OCI-LY3 (cell line): Measurements from ENCODE around the gene SLC29A3.

Source experiments
- H2AFZ ChIP-seq: fragments of 200-600, 300-600 bp; shearing (Covaris generic); 2 replicates; pipeline ENCODE4 v1.6.0; 2014; ENCODE audit warnings: antibody characterized with exemption, low read depth, low read length
- H3K27ac ChIP-seq: fragments of 200-600, 300-600 bp; sonication (generic); 2 replicates; pipeline ENCODE4 v1.5.1; 2014; ENCODE audit warnings: mild to moderate bottlenecking, low read length, moderate library complexity, mixed read lengths
- H3K27me3 ChIP-seq: fragments of 200-600, 300-600 bp; sonication (generic); 2 replicates; pipeline ENCODE4 v1.6.1; 2014; ENCODE audit warnings: low read depth, low read length, mixed read lengths
- H3K36me3 ChIP-seq: fragments of 200-600, 300-600 bp; sonication (generic); replicated peaks from 2 replicates; pipeline ENCODE3; 2014; ENCODE audit warnings: low read depth, low read length, mixed read lengths
- H3K4me1 ChIP-seq: fragments of 300-600, 200-600 bp; sonication (generic); 2 replicates; pipeline ENCODE4 v1.6.1; 2014; ENCODE audit warnings: low read length, mixed read lengths
- H3K4me2 ChIP-seq: fragments of 200-600, 300-600 bp; sonication (generic); 2 replicates; pipeline ENCODE4 v1.6.1; 2014; ENCODE audit warnings: low read length, mixed read lengths
- H3K4me3 ChIP-seq: fragments of 300-600, 200-600 bp; sonication (generic); 2 replicates; pipeline ENCODE4 v1.5.1; 2014; ENCODE audit warnings: antibody characterized with exemption, mild to moderate bottlenecking, low read length, moderate library complexity
- H3K79me2 ChIP-seq: fragments of 300-600, 200-600 bp; shearing (Covaris generic); 2 replicates; pipeline ENCODE4 v1.6.1; 2014; ENCODE audit warnings: mild to moderate bottlenecking, low read length, mixed read lengths
- H3K9ac ChIP-seq: fragments of 300-600, 200-600 bp; shearing (Covaris generic); 2 replicates; pipeline ENCODE4 v1.6.0; 2014; ENCODE audit warnings: mild to moderate bottlenecking, low read length, moderate library complexity
- H3K9me3 ChIP-seq: fragments of 200-600, 300-600 bp; shearing (Covaris generic); 2 replicates; pipeline ENCODE4 v1.6.1; 2014; ENCODE audit warnings: low read length, mixed read lengths; ENCODE audit not compliant: insufficient read depth
- H4K20me1 ChIP-seq: fragments of 200-600, 300-600 bp; sonication (generic); 2 replicates; pipeline ENCODE4 v1.6.1; 2016; ENCODE audit warnings: low read length, mixed read lengths; ENCODE audit not compliant: insufficient read depth
- EZH2phosphoT487 ChIP-seq: fragments of 200-600 bp; shearing (Covaris generic); IDR thresholded peaks from 2 replicates; pipeline ENCODE4 v1.6.1; 2018; ENCODE audit warnings: antibody characterized with exemption, mixed run types, low read depth
- TF ChIP-seq, protein P1 (sequence below): fragments of 200-600, 300-600 bp; sonication (generic); IDR thresholded peaks from 2 replicates; pipeline ENCODE4 v1.5.1; 2014; ENCODE audit warnings: antibody characterized with exemption, low read length, low read depth

Gene SLC29A3

DNA sequence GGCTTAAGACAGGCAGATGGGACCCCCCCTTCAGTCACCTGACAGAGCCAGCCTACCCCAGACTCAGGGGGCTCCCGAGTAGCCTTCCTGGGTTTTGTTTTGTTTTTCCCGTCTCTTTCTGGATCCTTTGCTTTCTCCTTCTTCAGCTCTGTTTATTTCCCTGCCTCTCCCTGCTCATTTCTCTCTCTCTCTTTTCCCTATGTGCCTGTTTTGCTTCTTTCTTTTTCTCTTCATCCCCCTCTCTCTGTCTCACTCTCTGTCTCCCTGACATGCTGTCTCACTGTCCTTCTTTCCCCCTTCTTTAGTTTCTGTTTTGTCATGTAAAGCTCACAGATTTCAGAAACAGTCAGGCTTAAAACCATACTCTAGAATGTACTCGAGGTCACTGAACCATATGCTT, 38.2 kb upstream of the SLC29A3 start:
- H3K9me3 ChIP-seq: no peaks in the 10 kb centered on the region
- H4K20me1 ChIP-seq: no peaks in the 10 kb centered on the region
- H3K4me2 ChIP-seq: no peak overlapping the region
- H3K4me1 ChIP-seq: no peaks in the 10 kb centered on the region
- H2AFZ ChIP-seq: no peak overlapping the region
- no peak overlapping the region for H3K4me3 ChIP-seq
- H3K27me3 ChIP-seq: no peaks in the 10 kb centered on the region
- H3K9ac ChIP-seq: no peak overlapping the region
- no peaks in the 10 kb centered on the region for H3K36me3 ChIP-seq
- H3K79me2 ChIP-seq: no peaks in the 10 kb centered on the region
- TF ChIP-seq, protein P1, sequence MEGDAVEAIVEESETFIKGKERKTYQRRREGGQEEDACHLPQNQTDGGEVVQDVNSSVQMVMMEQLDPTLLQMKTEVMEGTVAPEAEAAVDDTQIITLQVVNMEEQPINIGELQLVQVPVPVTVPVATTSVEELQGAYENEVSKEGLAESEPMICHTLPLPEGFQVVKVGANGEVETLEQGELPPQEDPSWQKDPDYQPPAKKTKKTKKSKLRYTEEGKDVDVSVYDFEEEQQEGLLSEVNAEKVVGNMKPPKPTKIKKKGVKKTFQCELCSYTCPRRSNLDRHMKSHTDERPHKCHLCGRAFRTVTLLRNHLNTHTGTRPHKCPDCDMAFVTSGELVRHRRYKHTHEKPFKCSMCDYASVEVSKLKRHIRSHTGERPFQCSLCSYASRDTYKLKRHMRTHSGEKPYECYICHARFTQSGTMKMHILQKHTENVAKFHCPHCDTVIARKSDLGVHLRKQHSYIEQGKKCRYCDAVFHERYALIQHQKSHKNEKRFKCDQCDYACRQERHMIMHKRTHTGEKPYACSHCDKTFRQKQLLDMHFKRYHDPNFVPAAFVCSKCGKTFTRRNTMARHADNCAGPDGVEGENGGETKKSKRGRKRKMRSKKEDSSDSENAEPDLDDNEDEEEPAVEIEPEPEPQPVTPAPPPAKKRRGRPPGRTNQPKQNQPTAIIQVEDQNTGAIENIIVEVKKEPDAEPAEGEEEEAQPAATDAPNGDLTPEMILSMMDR: no peak
- no peak for TF ChIP-seq EZH2phosphoT487
- H3K27ac ChIP-seq: no peak overlapping the region

DNA sequence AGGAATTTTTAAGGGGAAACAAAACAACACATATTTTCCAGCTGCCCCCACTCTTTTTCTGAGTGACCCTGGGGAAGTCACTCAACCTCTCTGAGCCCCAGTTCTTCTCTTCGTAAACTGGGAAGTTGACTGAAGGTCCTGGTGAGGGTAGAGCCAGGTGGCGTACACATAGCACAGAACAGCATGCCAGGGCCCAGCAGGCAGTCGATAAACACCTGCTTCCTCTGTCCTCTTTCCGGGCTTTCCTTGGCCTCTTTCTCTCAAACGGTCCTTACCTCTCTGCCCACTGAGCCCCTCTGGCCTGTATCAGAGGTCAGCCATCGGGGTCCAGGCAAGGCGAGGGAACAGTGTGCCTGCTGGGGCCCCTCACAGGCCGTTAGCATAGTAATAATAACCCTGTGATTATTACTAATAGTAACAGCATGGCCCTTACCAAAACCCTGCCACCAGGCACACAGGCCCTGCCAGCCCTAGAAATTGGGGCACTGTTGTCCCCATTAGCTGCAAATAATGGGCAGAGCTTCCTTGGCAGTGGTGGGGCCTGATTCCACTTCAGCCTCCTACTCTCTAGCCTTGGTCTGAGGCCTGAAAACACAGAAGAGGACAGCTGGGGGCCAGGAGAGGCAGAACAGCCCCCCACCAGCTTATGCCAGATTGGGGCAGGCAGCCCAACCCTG, 37.3 kb upstream of the SLC29A3 start:
- no peak for TF ChIP-seq EZH2phosphoT487
- TF ChIP-seq, protein P1: no peak
- Histone ChIP-seq H3K36me3 (no peaks in the 10 kb centered on the region), H2AFZ (no peak overlapping the region), H3K4me1 (no peaks in the 10 kb centered on the region), H3K4me2 (no peak overlapping the region), H3K27me3 (no peaks in the 10 kb centered on the region), H3K27ac (no peak overlapping the region), H3K9ac (no peak overlapping the region), H3K4me3 (no peak overlapping the region), H4K20me1 (no peaks in the 10 kb centered on the region), H3K9me3 (no peaks in the 10 kb centered on the region), H3K79me2 (no peaks in the 10 kb centered on the region)

DNA sequence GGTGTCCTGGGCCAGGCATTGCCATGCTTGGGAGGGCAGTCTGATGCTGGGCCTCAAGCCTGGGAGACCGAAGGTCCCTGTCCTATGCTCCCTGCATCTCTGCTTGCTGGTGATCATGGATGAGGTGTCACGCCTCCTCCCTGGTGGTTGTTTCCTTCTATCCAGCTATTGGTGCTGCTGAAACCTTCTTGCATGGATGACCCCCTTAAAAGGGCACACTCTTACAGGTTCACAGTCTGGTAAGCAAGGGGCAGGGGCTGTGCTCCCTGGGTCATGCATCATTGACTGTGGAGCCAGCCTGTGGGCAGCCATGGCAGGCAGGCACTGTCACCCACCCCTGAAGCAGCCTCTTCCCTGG, 36.8 kb upstream of the SLC29A3 start:
- Histone ChIP-seq H3K4me3 (no peak overlapping the region), H3K4me2 (no peak overlapping the region), H3K4me1 (no peaks in the 10 kb centered on the region), H3K9ac (no peak overlapping the region), H4K20me1 (no peaks in the 10 kb centered on the region), H3K9me3 (no peaks in the 10 kb centered on the region), H3K27ac (no peak overlapping the region), H3K36me3 (no peaks in the 10 kb centered on the region), H2AFZ (no peak overlapping the region), H3K27me3 (no peaks in the 10 kb centered on the region), H3K79me2 (no peaks in the 10 kb centered on the region)
- TF ChIP-seq EZH2phosphoT487: no peak
- TF ChIP-seq, protein P1: no peak

DNA sequence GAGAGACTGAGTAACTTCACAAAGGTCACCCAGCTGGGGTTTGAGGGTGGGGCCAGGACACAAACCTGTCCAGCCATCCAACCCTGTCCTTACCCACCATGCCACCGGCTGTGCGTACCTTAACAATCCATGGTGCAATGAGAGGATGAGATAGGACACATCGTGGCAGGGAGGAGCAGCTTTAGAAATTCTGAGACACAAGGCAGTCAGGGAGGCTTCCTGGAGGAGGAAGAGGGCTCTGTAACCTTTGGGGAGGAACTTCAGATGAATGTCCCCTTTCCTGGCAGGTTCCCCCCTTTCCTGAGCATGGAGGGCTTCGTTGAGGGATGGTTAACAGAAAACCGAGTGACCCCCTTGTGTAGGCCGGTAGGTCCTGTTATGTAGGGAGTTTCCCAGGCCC, 35.6 kb upstream of the SLC29A3 start:
- no peak overlapping the region for H3K9ac ChIP-seq
- H2AFZ ChIP-seq: no peak overlapping the region
- H3K9me3 ChIP-seq: no peaks in the 10 kb centered on the region
- TF ChIP-seq, protein P1: no peak
- no peak for TF ChIP-seq EZH2phosphoT487
- no peaks in the 10 kb centered on the region for H3K36me3 ChIP-seq
- H3K4me3 ChIP-seq: no peak overlapping the region
- no peaks in the 10 kb centered on the region for H4K20me1 ChIP-seq
- H3K27me3 ChIP-seq: no peaks in the 10 kb centered on the region
- no peak overlapping the region for H3K27ac ChIP-seq
- no peak overlapping the region for H3K4me2 ChIP-seq
- no peaks in the 10 kb centered on the region for H3K79me2 ChIP-seq
- H3K4me1 ChIP-seq: no peaks in the 10 kb centered on the region
